Smooth muscle cell (in vitro differentiated cells): Measurements from ENCODE around the gene PCCA. TPM values are rescaled to one million over a fixed set of nuclear protein-coding genes. Genes with fewer than 3 reads are reported as not detected.

Experiments
- DNase-seq: peaks from one replicate; lab custom pipeline; 2025; ENCODE audit not compliant: unreplicated experiment; lab: John Stamatoyannopoulos, UW
- H2AFZ ChIP-seq: fragments of 200-600 bp; sonication (generic); 2 replicates; pipeline ENCODE4 v1.6.0; 2016; ENCODE audit warnings: antibody characterized with exemption, low read depth, mild to moderate bottlenecking
- H3F3A ChIP-seq: fragments of 200-600 bp; sonication (generic); 2 replicates; pipeline ENCODE4 v1.6.0; 2017; ENCODE audit warnings: antibody characterized with exemption, low read depth
- H3K27ac ChIP-seq: fragments of 200-600 bp; sonication (generic); 2 replicates; pipeline ENCODE4 v1.5.1; 2016; ENCODE audit warnings: low read depth, mild to moderate bottlenecking
- H3K27me3 ChIP-seq: fragments of 200-600 bp; sonication (generic); 2 replicates; pipeline ENCODE4 v1.6.1; 2016; ENCODE audit warnings: low read depth, mild to moderate bottlenecking
- H3K36me3 ChIP-seq: fragments of 200-600 bp; sonication (generic); 2 replicates; pipeline ENCODE4 v1.5.1; 2016; ENCODE audit warnings: low read depth
- H3K4me1 ChIP-seq: fragments of 200-600 bp; sonication (generic); 2 replicates; pipeline ENCODE4 v1.5.1; 2016; ENCODE audit warnings: low read depth
- H3K4me2 ChIP-seq: fragments of 200-600 bp; sonication (generic); 2 replicates; pipeline ENCODE4 v1.6.0; 2016; ENCODE audit warnings: mild to moderate bottlenecking
- H3K4me3 ChIP-seq: fragments of 200-600 bp; sonication (generic); 2 replicates; pipeline ENCODE4 v1.5.1; 2016; ENCODE audit warnings: mild to moderate bottlenecking
- H3K79me2 ChIP-seq: fragments of 200-600 bp; sonication (generic); 2 replicates; pipeline ENCODE4 v1.6.0; 2016; ENCODE audit warnings: low read depth, mild to moderate bottlenecking
- H3K9ac ChIP-seq: fragments of 200-600 bp; sonication (generic); 2 replicates; pipeline ENCODE4 v1.6.0; 2016; ENCODE audit warnings: low read depth
- H3K9me3 ChIP-seq: fragments of 200-600 bp; sonication (generic); replicated peaks from 2 replicates; pipeline ENCODE4 v1.5.1; 2016; ENCODE audit warnings: low read depth
- H4K20me1 ChIP-seq: fragments of 200-600 bp; sonication (generic); 2 replicates; pipeline ENCODE4 v1.6.0; 2016; ENCODE audit warnings: low read depth
- WGBS: methylation state at CpG from one replicate; pipeline ENCODE4 v1.1.7; 2016; ENCODE audit warnings: low lambda C conversion rate; 5-methylcytosine and 5-hydroxymethylcytosine counted together
- polyA plus RNA-seq: library from polyadenylated mRNA; unstranded; fragments of >200 nt; fragmentation: Nextera tagmentation; extraction: Ambion mirVana; gene quantifications from 2 replicates; pipeline ENCODE4 v1.2.1, GENCODE V29; 2016
- total RNA-seq: library from RNA; depleted of rRNA; stranded (reverse); fragments of >200 nt; gene quantifications from 2 replicates; pipeline ENCODE4 v1.2.3, GENCODE V29; 2014
- TF ChIP-seq, protein P1 (sequence below): fragments of 200-600 bp; sonication (generic); IDR thresholded peaks from 2 replicates; pipeline ENCODE4 v1.5.1; 2017; ENCODE audit warnings: borderline replicate concordance, mild to moderate bottlenecking, antibody characterized with exemption; ENCODE audit not compliant: insufficient read depth, poor library complexity, severe bottlenecking

The PCCA gene
- total and polyA plus RNA-seq, 2 experiments from 2014 or later, result 19.6 to 24.7 TPM

DNA sequence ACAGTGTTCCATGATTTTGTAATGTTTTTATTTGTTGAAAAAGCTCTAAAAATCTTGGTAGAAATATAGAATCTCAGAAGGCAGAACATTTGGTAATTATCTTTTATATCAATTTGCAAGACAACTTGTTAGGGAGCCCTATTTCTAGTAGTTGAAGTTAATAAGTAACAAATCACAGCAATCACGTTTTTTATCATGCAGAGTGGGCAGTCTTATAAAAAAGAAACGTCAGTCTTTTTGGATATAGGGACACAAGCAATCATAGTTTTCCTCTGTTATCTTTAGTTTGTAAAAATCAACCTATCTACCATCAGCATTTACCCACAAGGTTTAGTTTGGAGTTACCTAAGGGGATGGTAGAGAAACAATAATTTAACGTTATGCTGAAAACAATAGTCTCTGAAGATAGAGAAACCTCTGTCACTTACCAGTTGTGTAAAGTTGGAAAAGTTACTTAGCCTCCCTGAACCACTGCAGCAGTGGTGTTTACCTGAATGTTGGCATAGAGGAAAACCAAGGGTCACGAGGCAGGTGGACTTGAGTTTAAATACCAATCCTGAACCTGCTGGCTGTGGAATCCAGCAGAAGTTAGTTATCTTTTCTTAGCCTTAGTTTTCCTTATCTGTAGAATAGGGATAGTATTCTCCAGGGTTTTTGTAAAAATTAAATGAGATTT lies 306.9 kb downstream of the PCCA start:
- Histone ChIP-seq H3K4me2 (no peak overlapping the region), H3K27ac (no peak overlapping the region), H3K36me3 (no peaks in the 10 kb centered on the region), H4K20me1 (no peaks in the 10 kb centered on the region), H3F3A (peaks cover 19% of the 10 kb centered on the region), H3K4me3 (no peak overlapping the region), H3K27me3 (no peaks in the 10 kb centered on the region), H3K79me2 (no peaks in the 10 kb centered on the region), H3K4me1 (peaks cover 7% of the 10 kb centered on the region), H3K9ac (no peak overlapping the region), H2AFZ (no peak overlapping the region), H3K9me3 (no peaks in the 10 kb centered on the region)
- DNase-seq, result no peak
- 89% methylated on average over 4 of the region's 4 CpGs for WGBS
- TF ChIP-seq, protein P1, sequence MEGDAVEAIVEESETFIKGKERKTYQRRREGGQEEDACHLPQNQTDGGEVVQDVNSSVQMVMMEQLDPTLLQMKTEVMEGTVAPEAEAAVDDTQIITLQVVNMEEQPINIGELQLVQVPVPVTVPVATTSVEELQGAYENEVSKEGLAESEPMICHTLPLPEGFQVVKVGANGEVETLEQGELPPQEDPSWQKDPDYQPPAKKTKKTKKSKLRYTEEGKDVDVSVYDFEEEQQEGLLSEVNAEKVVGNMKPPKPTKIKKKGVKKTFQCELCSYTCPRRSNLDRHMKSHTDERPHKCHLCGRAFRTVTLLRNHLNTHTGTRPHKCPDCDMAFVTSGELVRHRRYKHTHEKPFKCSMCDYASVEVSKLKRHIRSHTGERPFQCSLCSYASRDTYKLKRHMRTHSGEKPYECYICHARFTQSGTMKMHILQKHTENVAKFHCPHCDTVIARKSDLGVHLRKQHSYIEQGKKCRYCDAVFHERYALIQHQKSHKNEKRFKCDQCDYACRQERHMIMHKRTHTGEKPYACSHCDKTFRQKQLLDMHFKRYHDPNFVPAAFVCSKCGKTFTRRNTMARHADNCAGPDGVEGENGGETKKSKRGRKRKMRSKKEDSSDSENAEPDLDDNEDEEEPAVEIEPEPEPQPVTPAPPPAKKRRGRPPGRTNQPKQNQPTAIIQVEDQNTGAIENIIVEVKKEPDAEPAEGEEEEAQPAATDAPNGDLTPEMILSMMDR, result no peak

DNA sequence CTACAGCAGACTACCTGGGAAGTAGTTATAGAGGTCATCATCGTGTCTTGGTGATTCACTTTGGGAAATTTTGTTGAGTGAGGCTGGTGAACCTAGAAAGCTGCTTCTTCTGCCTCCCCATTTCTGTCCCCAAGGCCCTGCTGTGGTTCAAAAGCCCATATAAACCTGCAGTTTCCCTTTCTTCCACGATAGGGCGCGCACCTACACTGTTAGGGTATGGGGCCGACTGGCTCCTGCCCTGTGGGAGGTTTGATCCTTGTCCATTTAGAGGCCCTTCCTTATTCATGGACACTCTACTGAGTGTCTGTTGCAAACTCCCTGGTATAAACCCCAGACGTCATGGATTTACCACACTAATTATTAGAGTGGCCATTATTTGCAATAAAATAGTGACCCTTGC lies 307.9 kb downstream of the PCCA start:
- Histone ChIP-seq H3K79me2 (no peaks in the 10 kb centered on the region), H3K4me1 (peaks cover 7% of the 10 kb centered on the region), H3K27ac (no peak overlapping the region), H3K4me3 (no peak overlapping the region), H3K27me3 (no peaks in the 10 kb centered on the region), H2AFZ (no peak overlapping the region), H4K20me1 (no peaks in the 10 kb centered on the region), H3F3A (peaks cover 14% of the 10 kb centered on the region), H3K36me3 (no peaks in the 10 kb centered on the region), H3K4me2 (no peak overlapping the region), H3K9ac (no peak overlapping the region), H3K9me3 (no peaks in the 10 kb centered on the region)
- DNase-seq, result no peak
- 77% methylated on average over 6 of the region's 6 CpGs for WGBS
- TF ChIP-seq, protein P1, result no peak

DNA sequence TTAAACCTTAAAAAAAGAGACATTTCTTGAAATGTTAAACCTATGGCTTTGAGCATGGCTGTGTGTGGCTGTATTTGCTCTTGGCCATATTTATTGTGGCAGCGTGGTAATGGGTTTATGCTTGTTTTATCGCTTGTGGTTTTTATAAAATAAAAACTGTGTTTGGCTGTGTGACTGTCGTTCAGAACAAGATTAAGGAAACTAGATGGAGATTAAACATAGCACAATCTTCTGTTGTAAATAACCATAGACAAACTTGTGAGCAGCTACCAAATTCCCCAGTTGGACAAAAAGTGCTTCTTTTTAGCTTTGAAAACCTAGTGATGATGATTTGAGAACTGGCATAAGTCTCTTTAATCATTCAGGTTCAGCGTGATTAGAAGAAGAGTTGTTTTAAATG lies 308.7 kb downstream of the PCCA start:
- WGBS, result 42% methylated on average over 4 of the region's 4 CpGs
- no peaks in the 10 kb centered on the region for H4K20me1 ChIP-seq
- no peak for DNase-seq

DNA sequence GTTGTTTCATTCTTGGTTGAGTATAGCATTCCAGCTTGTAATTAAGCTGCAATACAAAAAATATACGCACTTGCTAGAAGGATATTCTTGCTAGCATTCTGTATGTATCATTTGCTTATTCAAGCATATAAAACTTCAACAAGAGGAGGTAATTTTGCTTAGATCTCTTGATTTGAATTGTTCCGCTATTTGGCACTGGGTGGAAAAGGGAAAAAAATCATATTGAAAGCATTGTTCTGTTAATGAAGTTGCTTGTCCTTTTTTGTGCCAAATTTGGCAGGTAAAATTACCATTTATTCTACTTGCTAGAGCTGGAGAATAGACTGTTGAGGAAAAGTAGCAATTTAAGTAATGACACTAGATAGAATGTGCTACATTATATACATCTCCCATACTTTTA lies 309.5 kb downstream of the PCCA start:
- WGBS, result 100% methylated on average over 2 of the region's 2 CpGs
- Histone ChIP-seq H3K36me3 (no peaks in the 10 kb centered on the region), H3K27me3 (no peaks in the 10 kb centered on the region), H4K20me1 (no peaks in the 10 kb centered on the region), H3K27ac (no peak overlapping the region), H3K9ac (no peak overlapping the region), H3K79me2 (no peaks in the 10 kb centered on the region), H2AFZ (no peak overlapping the region), H3K4me3 (no peak overlapping the region), H3K4me2 (no peak overlapping the region), H3K4me1 (no peaks in the 10 kb centered on the region), H3F3A (peaks cover 7% of the 10 kb centered on the region), H3K9me3 (no peaks in the 10 kb centered on the region)
- no peak for DNase-seq
- TF ChIP-seq, protein P1, result no peak

More for the DNA sequence above, 308.7 kb downstream of the PCCA start:
- Histone ChIP-seq H3K36me3 (no peaks in the 10 kb centered on the region), H3K79me2 (no peaks in the 10 kb centered on the region), H3K27me3 (no peaks in the 10 kb centered on the region), H3K9ac (no peak overlapping the region), H3F3A (peaks cover 10% of the 10 kb centered on the region), H3K4me3 (no peak overlapping the region), H2AFZ (no peak overlapping the region), H3K9me3 (no peaks in the 10 kb centered on the region), H3K4me2 (no peak overlapping the region), H3K27ac (no peak overlapping the region), H3K4me1 (no peaks in the 10 kb centered on the region)
- TF ChIP-seq, protein P1, result no peak
